ENCODE measurements around the gene HTRA3.

Gene HTRA3

GRCh38 chr4:8270418-8270771 lies 841 bp downstream of the HTRA3 start:
- no peak for DNase-seq

GRCh38 chr4:8270912-8271815 lies 1.6 kb downstream of the HTRA3 start:
- DNase-seq, result no peak

- no peak for DNase-seq
Observed at GRCh38 chr4:8271821-8272220, 2.3 kb downstream of the HTRA3 start.

DNA sequence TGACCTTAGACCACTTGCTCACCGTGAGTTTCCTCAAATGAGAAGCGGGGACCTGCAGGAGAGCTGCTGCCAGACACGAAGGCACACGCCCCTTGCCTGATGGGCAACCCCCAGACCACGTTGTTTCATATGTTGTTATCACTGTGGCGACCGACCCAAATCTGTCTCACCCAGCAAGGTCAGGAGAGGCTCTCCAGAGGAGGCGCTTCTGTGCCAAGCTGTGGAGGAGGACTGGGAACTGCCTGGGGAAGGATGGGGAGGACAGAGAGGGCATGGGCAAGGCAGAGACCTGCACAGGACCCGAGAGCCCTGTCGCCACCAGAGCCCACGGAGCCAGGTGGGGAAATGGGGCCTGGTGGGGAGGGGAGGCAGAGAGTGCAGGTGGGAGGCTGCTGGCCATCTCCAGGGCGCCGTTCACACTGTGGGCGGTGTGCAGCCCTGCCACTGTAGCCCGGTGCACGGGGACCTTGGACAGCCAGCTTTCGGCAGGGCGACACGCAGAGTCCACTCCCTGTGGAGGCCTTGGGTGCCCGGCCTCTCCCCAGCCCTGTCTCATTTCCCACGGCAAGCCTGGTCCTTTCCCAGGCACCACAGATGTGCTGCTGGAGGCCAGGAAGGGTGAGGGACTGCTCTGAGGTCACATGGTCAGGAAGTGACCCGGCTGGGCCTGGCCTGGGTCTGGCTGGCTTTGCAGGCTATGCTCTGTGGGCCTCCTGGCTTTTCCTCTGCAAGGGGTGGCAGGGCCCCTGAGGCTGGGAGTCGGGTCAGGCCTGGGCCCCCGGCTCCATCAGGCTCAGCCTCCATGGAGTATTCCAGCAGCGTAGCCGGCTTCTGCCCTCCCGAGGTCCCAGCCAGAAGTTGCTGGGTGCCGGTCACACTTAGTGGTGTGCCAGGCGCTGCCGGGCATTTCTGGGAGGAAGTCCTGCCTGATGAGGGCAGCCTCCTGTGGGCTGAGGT lies 3.2 kb downstream of the HTRA3 start:
- DNase-seq, result no peak

DNA sequence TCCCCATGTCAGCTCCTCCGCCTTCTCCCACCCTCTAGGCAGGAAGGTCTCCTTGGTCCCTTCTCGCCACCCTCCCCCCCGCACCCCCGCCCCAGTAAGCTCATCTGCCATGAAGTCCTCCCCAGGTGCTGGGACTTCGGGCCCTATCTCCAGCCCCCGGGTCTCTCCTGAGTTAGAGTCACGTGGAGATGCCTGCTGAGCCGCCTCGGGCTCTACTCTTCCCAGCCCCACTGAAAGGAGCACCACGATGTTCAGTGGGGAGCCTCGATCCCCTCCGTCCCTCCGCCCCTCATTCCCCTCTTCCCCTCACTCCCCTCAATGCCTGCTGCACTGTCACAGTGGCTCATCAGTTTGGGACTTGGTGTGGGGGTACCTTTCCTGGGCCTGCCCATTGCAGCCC lies 3.9 kb downstream of the HTRA3 start:
- DNase-seq, result no peak

DNA sequence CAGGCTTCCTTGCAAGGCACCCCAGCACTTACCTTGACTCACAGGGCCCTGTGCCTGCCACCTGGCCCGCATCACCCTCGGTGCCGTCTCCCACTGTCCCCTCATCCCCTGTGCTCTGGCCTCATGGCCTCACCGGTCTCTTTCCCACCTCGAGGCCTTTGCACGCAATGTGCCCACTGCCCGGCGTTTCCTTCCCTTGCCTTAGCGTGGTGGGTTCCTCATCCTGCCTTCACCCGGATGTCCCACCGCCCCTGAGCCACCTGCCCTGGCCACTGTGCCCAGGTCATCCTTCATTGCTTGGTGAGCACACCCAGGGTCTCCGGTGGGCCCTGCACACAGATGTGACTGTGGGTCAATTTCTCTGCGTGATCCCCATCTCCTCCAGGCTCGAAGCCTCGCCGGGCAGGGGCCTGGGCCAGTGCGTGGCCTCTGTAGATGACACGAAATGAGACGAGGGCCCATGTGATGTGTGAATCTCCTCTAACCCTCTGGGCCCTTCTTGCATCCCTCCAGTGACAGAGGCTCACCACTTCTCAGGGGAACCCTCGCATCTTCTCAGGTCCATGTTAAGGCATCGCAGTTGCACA lies 4.6 kb downstream of the HTRA3 start:
- DNase-seq, result no peak

- DNase-seq, result no peak
Observed at GRCh38 chr4:8274765-8275547, 5.4 kb downstream of the HTRA3 start.

- no peak for DNase-seq
Observed at GRCh38 chr4:8275548-8275910, 6.0 kb downstream of the HTRA3 start.

GRCh38 chr4:8276358-8277240 lies 7.0 kb downstream of the HTRA3 start:
- DNase-seq, result no peak

- DNase-seq, result no peak
Observed at GRCh38 chr4:8277356-8278008, 7.9 kb downstream of the HTRA3 start.

- no peak for DNase-seq
Observed at GRCh38 chr4:8278009-8278395, 8.4 kb downstream of the HTRA3 start.

- DNase-seq, result no peak
Observed at GRCh38 chr4:8278421-8279287, 9.1 kb downstream of the HTRA3 start.

DNA sequence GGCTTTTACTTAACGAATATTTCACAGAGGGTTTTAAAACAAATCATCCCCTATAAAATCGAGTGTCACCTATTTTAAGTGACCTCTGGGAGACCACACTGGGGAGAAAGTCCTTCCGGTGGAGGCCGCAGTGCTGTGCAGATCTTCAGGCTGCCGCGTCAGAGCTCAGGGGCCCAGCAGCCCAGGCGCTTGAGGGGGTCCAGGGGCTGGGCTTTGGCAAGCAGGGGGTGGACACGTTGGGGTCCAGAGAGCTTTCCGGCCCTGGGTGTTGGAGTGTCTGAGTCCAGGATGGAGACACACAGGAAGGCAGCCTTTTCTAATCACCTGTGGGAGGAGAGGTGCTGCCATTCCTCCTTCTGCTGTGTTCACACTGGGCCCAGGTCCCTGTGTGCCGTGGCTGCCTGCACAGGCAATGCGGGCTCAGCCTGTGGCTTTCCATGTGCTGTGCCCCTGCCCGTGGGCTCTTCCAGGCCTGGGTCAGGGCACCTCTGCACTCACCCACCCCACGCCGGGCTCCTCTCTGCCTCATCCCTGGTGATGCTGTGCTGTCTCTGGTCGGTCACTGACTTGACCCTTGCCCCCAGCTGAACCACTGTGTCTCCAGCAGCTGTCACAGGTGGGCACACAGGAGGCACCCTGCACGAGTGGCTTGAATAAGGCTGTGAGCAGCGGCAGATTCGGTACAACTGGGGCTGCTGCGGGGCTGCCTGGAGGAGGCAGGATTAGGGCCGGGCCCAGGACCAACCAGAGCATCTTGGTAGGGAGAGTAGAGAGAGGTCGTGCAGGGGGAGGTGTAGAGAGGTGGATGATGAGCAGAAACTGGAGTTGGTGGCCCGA lies 10.0 kb downstream of the HTRA3 start:
- no peak for DNase-seq

DNA sequence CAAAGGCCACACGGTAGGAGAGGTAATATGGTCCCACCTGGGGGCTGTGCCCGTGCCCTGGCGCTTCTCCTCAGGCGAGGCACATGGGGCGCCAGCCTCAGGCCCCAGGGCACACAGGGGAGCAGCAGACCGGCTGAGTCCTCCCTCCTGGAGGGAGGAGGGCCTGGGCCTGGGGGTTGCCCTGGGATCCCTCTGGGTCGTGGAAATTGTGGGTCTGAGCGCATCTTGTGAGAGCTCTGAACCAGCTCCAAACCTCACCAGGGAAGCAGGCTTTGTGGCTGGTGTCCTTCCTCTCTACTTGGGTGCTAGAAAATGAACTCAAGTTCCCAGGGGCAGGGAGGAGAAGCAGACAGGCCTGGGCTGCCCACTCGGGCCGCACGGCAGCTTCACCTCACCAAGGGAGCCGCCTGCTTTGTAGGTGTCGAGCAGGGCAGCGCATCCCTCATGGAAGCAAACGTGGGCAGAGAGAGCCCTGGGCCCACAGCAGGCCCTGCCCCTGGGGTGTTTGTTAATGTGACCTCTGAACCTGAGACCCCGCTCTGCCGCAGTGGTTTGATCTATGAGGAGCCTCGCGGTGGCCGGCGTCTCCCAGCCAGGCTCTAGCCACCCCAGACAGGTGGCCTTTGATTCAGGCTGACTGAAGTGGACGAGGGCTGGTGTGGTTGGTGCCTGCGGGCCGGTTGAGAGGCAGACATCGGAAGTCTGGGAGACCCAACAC lies 10.8 kb downstream of the HTRA3 start:
- DNase-seq, result no peak

GRCh38 chr4:8280876-8281440 lies 11.4 kb downstream of the HTRA3 start:
- no peak for DNase-seq

DNA sequence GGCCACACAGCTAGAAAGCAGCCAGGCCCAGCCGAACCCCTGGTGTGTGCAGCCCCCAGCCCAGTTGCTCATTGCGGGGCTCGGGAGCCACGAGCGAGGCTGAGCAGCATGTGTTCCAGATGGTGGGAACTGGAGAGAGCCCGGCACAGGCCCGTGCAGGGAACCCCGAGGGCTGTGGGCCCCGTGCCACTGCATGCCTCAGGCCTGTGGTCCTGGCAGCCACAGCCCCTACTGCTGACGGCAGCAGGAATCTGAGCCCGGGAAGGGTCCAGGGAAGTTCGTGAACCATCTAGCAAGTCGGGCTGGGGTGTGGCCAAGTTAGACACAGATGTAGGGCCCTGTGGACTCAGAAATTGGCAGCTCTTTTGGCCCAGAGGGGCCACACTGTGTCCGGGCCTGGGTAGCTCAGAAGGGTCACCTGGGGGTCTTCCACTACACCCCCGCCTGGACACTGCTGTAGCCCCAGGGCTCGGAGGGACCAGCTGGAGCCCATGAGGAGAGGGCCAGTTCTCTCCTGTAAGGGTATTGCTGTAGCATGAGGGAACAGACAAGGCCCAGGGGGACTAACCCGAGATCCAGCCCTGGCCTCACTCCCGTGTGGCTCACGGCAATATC lies 12.1 kb downstream of the HTRA3 start:
- DNase-seq, result no peak

- no peak for DNase-seq
Observed at GRCh38 chr4:8282134-8282641, 12.6 kb downstream of the HTRA3 start.

All from stimulated activated CD4-positive, alpha-beta T cell treated with anti-CD3 and anti-CD28 coated beads, Interleukin-4, amount 100 ng/mL, for 1 hour (primary cell).